Hepatocyte (in vitro differentiated cells): ENCODE results near the gene SEMA6A.

Experiments used
- CTCF ChIP-seq: fragments of 200-600 bp; sonication (generic); IDR thresholded peaks from 2 replicates; pipeline ENCODE4 v1.5.1; 2016; ENCODE audit warnings: antibody characterized with exemption, mild to moderate bottlenecking; ENCODE audit not compliant: poor library complexity
- EZH2 ChIP-seq: fragments of 200-600 bp; sonication (generic); IDR thresholded peaks from 2 replicates; pipeline ENCODE4 v1.6.1; 2016; ENCODE audit warnings: antibody characterized with exemption, mild to moderate bottlenecking, borderline replicate concordance

GRCh38 chr5:116576053-116576713 lies 1.6 kb upstream of the SEMA6A start:
- peak; percentile 98 for TF ChIP-seq CTCF
- no peak for TF ChIP-seq EZH2
